ENCODE results near the gene HECTD3.
A peak's percentile ranks its signal among the peaks of the same experiment; 100 is the strongest.
"Not testable (repeated sequence)": the region's sequence is repeated elsewhere in the genome, so short reads cannot be mapped to it uniquely, and the experiment has no call there.

HECTD3 gene

GRCh38 chr1:45013551-45014209 is 2.6 kb upstream of the HECTD3 start:
- FAIRE-seq: no peak

GRCh38 chr1:45012639-45013278 is 1.6 kb upstream of the HECTD3 start:
- no peak for FAIRE-seq

GRCh38 chr1:45011837-45012638 is 914 bp upstream of the HECTD3 start, which contains the start of gene UROD:
UROD (plus strand) TSS chr1:45012254; CDS start chr1:45012266, 12 bp downstream.
- FAIRE-seq: peak; percentile 93

- FAIRE-seq: no peak
These were observed 919 bp downstream of the HECTD3 start for GRCh38 chr1:45009956-45010854.

GRCh38 chr1:45009296-45009865 is 1.7 kb downstream of the HECTD3 start:
- FAIRE-seq: no peak

GRCh38 chr1:45008516-45008915 is 2.6 kb downstream of the HECTD3 start:
- FAIRE-seq: no peak

- FAIRE-seq: no peak
These were observed 3.0 kb downstream of the HECTD3 start for GRCh38 chr1:45008076-45008475.

GRCh38 chr1:45007311-45007710 is 3.8 kb downstream of the HECTD3 start:
- FAIRE-seq: no peak

- FAIRE-seq: no peak
These were observed 5.4 kb downstream of the HECTD3 start for GRCh38 chr1:45005761-45006160.

GRCh38 chr1:45004281-45004920 is 6.7 kb downstream of the HECTD3 start:
- FAIRE-seq: no peak

- no peak for FAIRE-seq
These were observed 7.4 kb downstream of the HECTD3 start for GRCh38 chr1:45003741-45004140.

GRCh38 chr1:45002650-45003645 is 8.2 kb downstream of the HECTD3 start:
- FAIRE-seq: no peak

- not testable (repeated sequence) for FAIRE-seq
These were observed 9.5 kb downstream of the HECTD3 start for GRCh38 chr1:45001576-45001975.

- no peak for FAIRE-seq
These were observed 10.1 kb downstream of the HECTD3 start for GRCh38 chr1:45001011-45001481.

- no peak for FAIRE-seq
These were observed 11.9 kb downstream of the HECTD3 start for GRCh38 chr1:44999232-44999631.

- no peak for FAIRE-seq
These were observed 15.5 kb downstream of the HECTD3 start for GRCh38 chr1:44995467-44996238.

- no peak for FAIRE-seq
These were observed 16.7 kb downstream of the HECTD3 start for GRCh38 chr1:44994309-44994898.

- FAIRE-seq: no peak
These were observed 22.5 kb downstream of the HECTD3 start for GRCh38 chr1:44988531-44989156.

Measured in islet of Langerhans (tissue), 1 donor.